GM21576 (cell line): ENCODE results near the gene STAU1.
"Not testable (repeated sequence)": the region's sequence is repeated elsewhere in the genome, so short reads cannot be mapped to it uniquely, and the experiment has no call there.

ENCODE experiments used
- ATAC-seq: cut with Tn5 transposase; IDR thresholded peaks from one replicate; pipeline ENCODE4 v1.9.1; 2021; ENCODE audit warnings: mild to moderate bottlenecking, moderate library complexity; ENCODE audit not compliant: unreplicated experiment

The STAU1 gene

GRCh38 chr20:49123982-49124381 is 64.2 kb downstream of the STAU1 start:
- ATAC-seq = no peak

- ATAC-seq = no peak
Measured at GRCh38 chr20:49122920-49123319, 65.2 kb downstream of the STAU1 start.

GRCh38 chr20:49119988-49120387 is 68.1 kb downstream of the STAU1 start:
- no peak for ATAC-seq

- no peak for ATAC-seq
Measured at GRCh38 chr20:49118307-49118706, 69.8 kb downstream of the STAU1 start.

GRCh38 chr20:49115564-49115963 is 72.6 kb downstream of the STAU1 start:
- ATAC-seq = no peak

GRCh38 chr20:49112596-49113274 is 75.4 kb downstream of the STAU1 start:
- ATAC-seq = no peak

- no peak for ATAC-seq
Measured at GRCh38 chr20:49110767-49111694, 77.1 kb downstream of the STAU1 start.

- ATAC-seq = no peak
Measured at GRCh38 chr20:49106328-49106727, 81.8 kb downstream of the STAU1 start.

- not testable (repeated sequence) for ATAC-seq
Measured at GRCh38 chr20:49104979-49105547, 83.1 kb downstream of the STAU1 start.

GRCh38 chr20:49104365-49104648 is 83.8 kb downstream of the STAU1 start:
- ATAC-seq = no peak

- ATAC-seq = no peak
Measured at GRCh38 chr20:49103647-49104364, 84.3 kb downstream of the STAU1 start.

- ATAC-seq = no peak
Measured at GRCh38 chr20:49103019-49103418, 85.1 kb downstream of the STAU1 start.

- no peak for ATAC-seq
Measured at GRCh38 chr20:49100972-49101371, 87.2 kb downstream of the STAU1 start.

- ATAC-seq = not testable (repeated sequence)
Measured at GRCh38 chr20:49100292-49100691, 87.8 kb downstream of the STAU1 start.

- no peak for ATAC-seq
Measured at GRCh38 chr20:49099011-49099410, 89.1 kb downstream of the STAU1 start.

- ATAC-seq = no peak
Measured at GRCh38 chr20:49098136-49098535, 90.0 kb downstream of the STAU1 start.

- no peak for ATAC-seq
Measured at GRCh38 chr20:49097159-49097558, 91.0 kb downstream of the STAU1 start.

GRCh38 chr20:49096203-49096730 is 91.9 kb downstream of the STAU1 start:
- ATAC-seq = no peak

GRCh38 chr20:49091762-49092161 is 96.4 kb downstream of the STAU1 start:
- no peak for ATAC-seq

GRCh38 chr20:49091104-49091503 is 97.0 kb downstream of the STAU1 start:
- no peak for ATAC-seq

GRCh38 chr20:49082295-49082694 is 105.8 kb downstream of the STAU1 start:
- not testable (repeated sequence) for ATAC-seq
